IMR-90 (cell line): ENCODE data around the gene PCDHGA8.

Source experiments
- BHLHE40 ChIP-seq: fragments of 150-350 bp; IDR thresholded peaks from 2 replicates; pipeline ENCODE4 v1.6.1; 2016; ENCODE audit warnings: mild to moderate bottlenecking, low read depth, low read length
- CEBPB ChIP-seq: IDR thresholded peaks from 2 replicates; pipeline ENCODE4 v1.6.1; 2012; ENCODE audit warnings: low read depth, low read length, improper control_type of control experiment
- CHD1 ChIP-seq: IDR thresholded peaks from 2 replicates; pipeline ENCODE4 v1.6.1; 2012; ENCODE audit warnings: low read depth, low read length, improper control_type of control experiment
- FOS ChIP-seq: fragments of 150-350 bp; IDR thresholded peaks from 2 replicates; pipeline ENCODE4 v1.6.1; 2016; ENCODE audit warnings: low read depth, low read length
- MAFK ChIP-seq: IDR thresholded peaks from 2 replicates; pipeline ENCODE4 v1.6.1; 2012; ENCODE audit warnings: low read depth, low read length, improper control_type of control experiment
- MAZ ChIP-seq: IDR thresholded peaks from 2 replicates; pipeline ENCODE4 v1.6.1; 2012; ENCODE audit warnings: low read depth, mild to moderate bottlenecking, low read length, improper control_type of control experiment, moderate library complexity, borderline replicate concordance
- NFE2L2 ChIP-seq: fragments of 150-350 bp; IDR thresholded peaks from 2 replicates; pipeline ENCODE4 v1.6.1; 2016; ENCODE audit warnings: low read depth, mild to moderate bottlenecking, low read length
- POLR2A ChIP-seq: IDR thresholded peaks from 2 replicates; pipeline ENCODE4 v1.6.1; 2012; ENCODE audit warnings: mild to moderate bottlenecking, low read depth, low read length
- RAD21 ChIP-seq: IDR thresholded peaks from 2 replicates; pipeline ENCODE4 v1.6.1; 2012; ENCODE audit warnings: low read length, improper control_type of control experiment
- RFX5 ChIP-seq: IDR thresholded peaks from 2 replicates; pipeline ENCODE4 v1.8.0; 2012; ENCODE audit warnings: low read depth, mild to moderate bottlenecking, low read length, moderate library complexity
- TF ChIP-seq, protein P1 (sequence below): conservative IDR thresholded peaks from 2 replicates; pipeline ENCODE4 v1.5.1; 2012; ENCODE audit warnings: mild to moderate bottlenecking, low read depth, low read length, improper control_type of control experiment
- TF ChIP-seq, protein P2 (sequence below): fragments of 150-350 bp; IDR thresholded peaks from 2 replicates; pipeline ENCODE4 v1.6.1; 2017; ENCODE audit warnings: mild to moderate bottlenecking, antibody characterized with exemption, low read length, low read depth
- TF ChIP-seq, protein P3 (sequence below): fragments of 150-350 bp; IDR thresholded peaks from 2 replicates; pipeline ENCODE4 v1.6.1; 2016; ENCODE audit warnings: low read depth, mild to moderate bottlenecking, low read length, moderate library complexity, borderline replicate concordance

DNA sequence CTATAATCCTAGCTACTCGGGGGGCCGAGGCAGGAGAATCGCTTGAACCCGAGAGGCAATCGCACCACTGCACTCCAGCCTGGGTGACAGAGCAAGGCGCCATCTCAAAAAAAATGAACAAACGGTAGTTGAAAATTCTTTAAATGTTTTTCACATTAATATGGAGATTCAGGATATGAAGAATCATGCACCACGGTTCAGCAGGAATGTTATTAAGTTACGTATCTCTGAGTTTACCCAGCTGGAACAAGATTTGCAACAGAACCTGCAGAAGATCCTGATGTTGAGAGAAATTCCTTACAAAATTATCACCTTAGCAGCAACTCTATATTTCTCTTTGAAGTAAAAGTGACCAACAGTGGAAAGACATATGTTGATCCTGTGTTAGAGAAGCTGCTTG, 47.9 kb downstream of the PCDHGA8 start:
- TF ChIP-seq POLR2A (no peak), BHLHE40 (no peak), FOS (no peak), MAZ (no peak), RFX5 (no peak), RAD21 (no peak), NFE2L2 (no peak), MAFK (no peak), CEBPB (no peak), CHD1 (no peak)
- TF ChIP-seq, protein P1, sequence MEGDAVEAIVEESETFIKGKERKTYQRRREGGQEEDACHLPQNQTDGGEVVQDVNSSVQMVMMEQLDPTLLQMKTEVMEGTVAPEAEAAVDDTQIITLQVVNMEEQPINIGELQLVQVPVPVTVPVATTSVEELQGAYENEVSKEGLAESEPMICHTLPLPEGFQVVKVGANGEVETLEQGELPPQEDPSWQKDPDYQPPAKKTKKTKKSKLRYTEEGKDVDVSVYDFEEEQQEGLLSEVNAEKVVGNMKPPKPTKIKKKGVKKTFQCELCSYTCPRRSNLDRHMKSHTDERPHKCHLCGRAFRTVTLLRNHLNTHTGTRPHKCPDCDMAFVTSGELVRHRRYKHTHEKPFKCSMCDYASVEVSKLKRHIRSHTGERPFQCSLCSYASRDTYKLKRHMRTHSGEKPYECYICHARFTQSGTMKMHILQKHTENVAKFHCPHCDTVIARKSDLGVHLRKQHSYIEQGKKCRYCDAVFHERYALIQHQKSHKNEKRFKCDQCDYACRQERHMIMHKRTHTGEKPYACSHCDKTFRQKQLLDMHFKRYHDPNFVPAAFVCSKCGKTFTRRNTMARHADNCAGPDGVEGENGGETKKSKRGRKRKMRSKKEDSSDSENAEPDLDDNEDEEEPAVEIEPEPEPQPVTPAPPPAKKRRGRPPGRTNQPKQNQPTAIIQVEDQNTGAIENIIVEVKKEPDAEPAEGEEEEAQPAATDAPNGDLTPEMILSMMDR = no peak
- TF ChIP-seq, protein P2, sequence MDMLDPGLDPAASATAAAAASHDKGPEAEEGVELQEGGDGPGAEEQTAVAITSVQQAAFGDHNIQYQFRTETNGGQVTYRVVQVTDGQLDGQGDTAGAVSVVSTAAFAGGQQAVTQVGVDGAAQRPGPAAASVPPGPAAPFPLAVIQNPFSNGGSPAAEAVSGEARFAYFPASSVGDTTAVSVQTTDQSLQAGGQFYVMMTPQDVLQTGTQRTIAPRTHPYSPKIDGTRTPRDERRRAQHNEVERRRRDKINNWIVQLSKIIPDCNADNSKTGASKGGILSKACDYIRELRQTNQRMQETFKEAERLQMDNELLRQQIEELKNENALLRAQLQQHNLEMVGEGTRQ = no peak
- TF ChIP-seq, protein P3, sequence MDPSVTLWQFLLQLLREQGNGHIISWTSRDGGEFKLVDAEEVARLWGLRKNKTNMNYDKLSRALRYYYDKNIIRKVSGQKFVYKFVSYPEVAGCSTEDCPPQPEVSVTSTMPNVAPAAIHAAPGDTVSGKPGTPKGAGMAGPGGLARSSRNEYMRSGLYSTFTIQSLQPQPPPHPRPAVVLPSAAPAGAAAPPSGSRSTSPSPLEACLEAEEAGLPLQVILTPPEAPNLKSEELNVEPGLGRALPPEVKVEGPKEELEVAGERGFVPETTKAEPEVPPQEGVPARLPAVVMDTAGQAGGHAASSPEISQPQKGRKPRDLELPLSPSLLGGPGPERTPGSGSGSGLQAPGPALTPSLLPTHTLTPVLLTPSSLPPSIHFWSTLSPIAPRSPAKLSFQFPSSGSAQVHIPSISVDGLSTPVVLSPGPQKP = no peak
